GM21367 (cell line): ENCODE results near the gene MORF4L1.
"Not testable (repeated sequence)": the region's sequence is repeated elsewhere in the genome, so short reads cannot be mapped to it uniquely, and the experiment has no call there.

Experiments
- ATAC-seq: cut with Tn5 transposase; IDR thresholded peaks from one replicate; pipeline ENCODE4 v1.9.1; 2021; ENCODE audit not compliant: unreplicated experiment

Gene MORF4L1

GRCh38 chr15:78898540-78898939, 25.9 kb downstream of the MORF4L1 start:
- ATAC-seq = no peak

- ATAC-seq = not testable (repeated sequence)
Observed at GRCh38 chr15:78900819-78901533, 28.3 kb downstream of the MORF4L1 start.

- ATAC-seq = not testable (repeated sequence)
Observed at GRCh38 chr15:78902281-78903032, 29.8 kb downstream of the MORF4L1 start.

GRCh38 chr15:78904599-78905358, 32.1 kb downstream of the MORF4L1 start:
- no peak for ATAC-seq

GRCh38 chr15:78906316-78906620, 33.6 kb downstream of the MORF4L1 start:
- no peak for ATAC-seq

GRCh38 chr15:78907577-78907976, 34.9 kb downstream of the MORF4L1 start:
- ATAC-seq = no peak

GRCh38 chr15:78909160-78909695, 36.5 kb downstream of the MORF4L1 start:
- ATAC-seq = no peak

GRCh38 chr15:78909791-78910228, 37.1 kb downstream of the MORF4L1 start:
- ATAC-seq = no peak

GRCh38 chr15:78910271-78910670, 37.6 kb downstream of the MORF4L1 start:
- ATAC-seq = no peak

GRCh38 chr15:78912316-78912715, 39.6 kb downstream of the MORF4L1 start:
- no peak for ATAC-seq

- ATAC-seq = no peak
Observed at GRCh38 chr15:78913012-78913411, 40.3 kb downstream of the MORF4L1 start.

GRCh38 chr15:78914027-78914764, 41.5 kb downstream of the MORF4L1 start:
- ATAC-seq = no peak

- ATAC-seq = no peak
Observed at GRCh38 chr15:78915341-78916087, 42.8 kb downstream of the MORF4L1 start.

GRCh38 chr15:78916088-78916487, 43.4 kb downstream of the MORF4L1 start:
- ATAC-seq = no peak

GRCh38 chr15:78917888-78918287, 45.2 kb downstream of the MORF4L1 start:
- no peak for ATAC-seq

- no peak for ATAC-seq
Observed at GRCh38 chr15:78921517-78921916, 48.8 kb downstream of the MORF4L1 start.

GRCh38 chr15:78921940-78922339, 49.2 kb downstream of the MORF4L1 start:
- no peak for ATAC-seq

- ATAC-seq = no peak
Observed at GRCh38 chr15:78922527-78922926, 49.8 kb downstream of the MORF4L1 start.

GRCh38 chr15:78923015-78923414, 50.3 kb downstream of the MORF4L1 start:
- no peak for ATAC-seq
